Thymus (tissue), 14 donors: Measurements from ENCODE around the gene TACC3. TPM values are rescaled to one million over a fixed set of nuclear protein-coding genes. Genes with fewer than 3 reads are reported as not detected.

Source experiments
- DNase-seq, 9 donors: peaks; one replicate each; pipeline ENCODE4 v3.0.0-alpha.2; 2013; ENCODE audit warnings: low spot score in 9 of 9, low read depth in 6 of 9, missing footprints in 1 of 9
- H3K27ac ChIP-seq, 2 donors: one replicate each; pipeline ENCODE4 v1.5.1; 2013; ENCODE audit warnings: control low read depth in 1 of 2, low read depth in 1 of 2, low read length in 1 of 2, mild to moderate bottlenecking in 1 of 2, moderate library complexity in 1 of 2
- H3K27me3 ChIP-seq, 2 donors: one replicate each; pipeline ENCODE4 v1.5.1; 2013; ENCODE audit warnings: low read length in 1 of 2; ENCODE audit not compliant: control insufficient read depth in 2 of 2, insufficient read depth in 1 of 2
- H3K36me3 ChIP-seq, 2 donors: one replicate each; pipeline ENCODE4 v1.5.1; 2013; ENCODE audit warnings: low read length in 1 of 2, mild to moderate bottlenecking in 1 of 2, moderate library complexity in 1 of 2; ENCODE audit not compliant: control insufficient read depth in 2 of 2, insufficient read depth in 2 of 2
- H3K4me1 ChIP-seq, 2 donors: one replicate each; pipeline ENCODE4 v1.5.1; 2013; ENCODE audit warnings: low read length in 2 of 2; ENCODE audit not compliant: control insufficient read depth in 2 of 2, insufficient read depth in 2 of 2
- H3K4me3 ChIP-seq, 2 donors: one replicate each; pipeline ENCODE4 v1.5.1; 2013; ENCODE audit warnings: low read length in 2 of 2, control low read depth in 1 of 2, mild to moderate bottlenecking in 1 of 2
- H3K9me3 ChIP-seq, 2 donors: one replicate each; pipeline ENCODE4 v1.5.1; 2013; ENCODE audit warnings: low read length in 1 of 2, mild to moderate bottlenecking in 1 of 2; ENCODE audit not compliant: control insufficient read depth in 2 of 2, insufficient read depth in 1 of 2
- WGBS: extraction: QIAGEN DNeasy Blood & Tissue Kit; methylation state at CpG from one replicate; pipeline ENCODE4 v1.1.7; 2013; 5-methylcytosine and 5-hydroxymethylcytosine counted together
- long read RNA-seq, 10 donors: transcript quantifications; one replicate each; lab custom pipeline, GENCODE V29; 2026
- polyA plus RNA-seq: library from polyadenylated mRNA; stranded (reverse); fragments of 200-250 nt; gene quantifications from one replicate; pipeline ENCODE4 v1.2.3, GENCODE V29; 2013
- total RNA-seq: library from RNA; stranded (reverse); fragments of 120-200 nt; gene quantifications from one replicate; pipeline ENCODE4 v1.2.4, GENCODE V29; 2013
- donor health status: healthy.

TACC3 gene
- 31.4 TPM for total RNA-seq
- 46.7 TPM for polyA plus RNA-seq
- long read RNA-seq, donor 1: 0 reads
- long read RNA-seq, donor 2: 0 reads
- long read RNA-seq, donor 3, transcript TACC3-201 (16 exons, 2,781 nt): major isoform, 8 of 24 reads
- long read RNA-seq, donor 3, partial matches to known transcripts: 10 of 24 reads
- long read RNA-seq, donor 3, other reads (novel, unspliced or antisense): 0 of 24 reads
- long read RNA-seq, donor 4, transcript TACC3-201 (16 exons, 2,781 nt): major isoform, 7 of 18 reads
- long read RNA-seq, donor 4, partial matches to known transcripts: 5 of 18 reads
- long read RNA-seq, donor 4, other reads (novel, unspliced or antisense): 0 of 18 reads
- long read RNA-seq, donor 5, transcript TACC3-201 (16 exons, 2,781 nt): major isoform, 8 of 31 reads
- long read RNA-seq, donor 5, partial matches to known transcripts: 17 of 31 reads
- long read RNA-seq, donor 5, other reads (novel, unspliced or antisense): 0 of 31 reads
- long read RNA-seq, donor 6, transcript TACC3-201 (16 exons, 2,781 nt): major isoform, 7 of 22 reads
- long read RNA-seq, donor 6, partial matches to known transcripts: 11 of 22 reads
- long read RNA-seq, donor 6, other reads (novel, unspliced or antisense): 0 of 22 reads
- long read RNA-seq, donor 7, partial matches to known transcripts: 20 of 24 reads
- long read RNA-seq, donor 7, other reads (novel, unspliced or antisense): 0 of 24 reads
- long read RNA-seq, donor 8, transcript TACC3-201 (16 exons, 2,781 nt): major isoform, 5 of 12 reads
- long read RNA-seq, donor 8, partial matches to known transcripts: 6 of 12 reads
- long read RNA-seq, donor 8, other reads (novel, unspliced or antisense): 0 of 12 reads
- long read RNA-seq, donor 9, transcript TACC3-201 (16 exons, 2,781 nt): major isoform, 5 of 19 reads
- long read RNA-seq, donor 9, partial matches to known transcripts: 7 of 19 reads
- long read RNA-seq, donor 9, other reads (novel, unspliced or antisense): 0 of 19 reads
- long read RNA-seq, donor 10, transcript TACC3-201 (16 exons, 2,781 nt): major isoform, 9 of 36 reads
- long read RNA-seq, donor 10, partial matches to known transcripts: 25 of 36 reads
- long read RNA-seq, donor 10, other reads (novel, unspliced or antisense): 0 of 36 reads

GRCh38 chr4:1721003-1721665, at the start of gene TACC3, which contains the start of gene TMEM129:
Gene TACC3 (plus strand): TSS chr4:1721521. CDS start chr4:1723422, 1,901 bp downstream.
Gene TMEM129 (minus strand): TSS chr4:1721323. CDS start chr4:1720837, 486 bp downstream.
- Histone ChIP-seq H3K36me3 (peaks cover 40 to 49% of the 10 kb centered on the region in 2 donors), H3K4me3 (peak within 1 kb of the TSS; percentile 63 to 72), H3K27ac (peak within 1 kb of the TSS; percentile 98 to 99), H3K27me3 (no peaks in the 10 kb centered on the region), H3K4me1 (peaks cover 32 to 42% of the 10 kb centered on the region in 2 donors), H3K9me3 (no peaks in the 10 kb centered on the region)
- DNase-seq: peak; percentile 82 to 97 (median 93)
- under 1% methylated on average over 83 of the region's 83 CpGs for WGBS

- no peaks in the 10 kb centered on the region for H3K9me3 ChIP-seq
- H3K4me3 ChIP-seq: no peak overlapping the region
- no peak overlapping the region for H3K27ac ChIP-seq
- 96% methylated on average over 20 of the region's 20 CpGs for WGBS
- DNase-seq: no peak
- no peaks in the 10 kb centered on the region for H3K36me3 ChIP-seq
- H3K27me3 ChIP-seq: peaks cover 0 to 2% of the 10 kb centered on the region in 2 donors
- H3K4me1 ChIP-seq: no peaks in the 10 kb centered on the region
These were observed 47.6 kb upstream of the TACC3 start for GRCh38 chr4:1673671-1674070.

GRCh38 chr4:1674682-1675081, 46.6 kb upstream of the TACC3 start:
- H3K4me3 ChIP-seq: no peak overlapping the region
- WGBS: 89% methylated on average over 9 of the region's 9 CpGs
- no peak for DNase-seq

GRCh38 chr4:1675136-1675801, 46.1 kb upstream of the TACC3 start:
- no peak for DNase-seq
- WGBS: 92% methylated on average over 19 of the region's 19 CpGs
- Histone ChIP-seq H3K27me3 (peaks cover 0 to 2% of the 10 kb centered on the region in 2 donors), H3K4me3 (no peak overlapping the region), H3K9me3 (no peaks in the 10 kb centered on the region), H3K36me3 (no peaks in the 10 kb centered on the region), H3K4me1 (no peaks in the 10 kb centered on the region), H3K27ac (no peak overlapping the region)

More at GRCh38 chr4:1674682-1675081, 46.6 kb upstream of the TACC3 start:
- no peaks in the 10 kb centered on the region for H3K4me1 ChIP-seq
- no peak overlapping the region for H3K27ac ChIP-seq
- peaks cover 0 to 2% of the 10 kb centered on the region in 2 donors for H3K27me3 ChIP-seq
- H3K36me3 ChIP-seq: no peaks in the 10 kb centered on the region
- no peaks in the 10 kb centered on the region for H3K9me3 ChIP-seq

- 94% methylated on average over 10 of the region's 10 CpGs for WGBS
- Histone ChIP-seq H3K9me3 (no peaks in the 10 kb centered on the region), H3K36me3 (no peaks in the 10 kb centered on the region), H3K4me1 (no peaks in the 10 kb centered on the region), H3K4me3 (no peak overlapping the region), H3K27me3 (peaks cover 0 to 2% of the 10 kb centered on the region in 2 donors), H3K27ac (no peak overlapping the region)
- DNase-seq: no peak
These were observed 45.6 kb upstream of the TACC3 start for GRCh38 chr4:1675802-1676137.

GRCh38 chr4:1676605-1677525, 44.5 kb upstream of the TACC3 start:
- no peaks in the 10 kb centered on the region for H3K36me3 ChIP-seq
- DNase-seq: no peak
- H3K4me3 ChIP-seq: no peak overlapping the region
- no peaks in the 10 kb centered on the region for H3K9me3 ChIP-seq
- 78% methylated on average over 25 of the region's 25 CpGs for WGBS
- H3K27ac ChIP-seq: no peak overlapping the region
- no peaks in the 10 kb centered on the region for H3K4me1 ChIP-seq
- H3K27me3 ChIP-seq: peaks cover 0 to 2% of the 10 kb centered on the region in 2 donors

GRCh38 chr4:1678244-1678643, 43.1 kb upstream of the TACC3 start:
- WGBS: 93% methylated on average over 5 of the region's 5 CpGs

More at GRCh38 chr4:1678244-1678643, 43.1 kb upstream of the TACC3 start:
- H3K4me1 ChIP-seq: peaks cover 4 to 6% of the 10 kb centered on the region in 2 donors
- no peak overlapping the region for H3K27ac ChIP-seq
- H3K36me3 ChIP-seq: no peaks in the 10 kb centered on the region
- H3K27me3 ChIP-seq: peaks cover 6 to 8% of the 10 kb centered on the region in 2 donors
- no peaks in the 10 kb centered on the region for H3K9me3 ChIP-seq
- no peak for DNase-seq
- no peak overlapping the region for H3K4me3 ChIP-seq
